Measurements from ENCODE around the gene CCDC33.

DNA sequence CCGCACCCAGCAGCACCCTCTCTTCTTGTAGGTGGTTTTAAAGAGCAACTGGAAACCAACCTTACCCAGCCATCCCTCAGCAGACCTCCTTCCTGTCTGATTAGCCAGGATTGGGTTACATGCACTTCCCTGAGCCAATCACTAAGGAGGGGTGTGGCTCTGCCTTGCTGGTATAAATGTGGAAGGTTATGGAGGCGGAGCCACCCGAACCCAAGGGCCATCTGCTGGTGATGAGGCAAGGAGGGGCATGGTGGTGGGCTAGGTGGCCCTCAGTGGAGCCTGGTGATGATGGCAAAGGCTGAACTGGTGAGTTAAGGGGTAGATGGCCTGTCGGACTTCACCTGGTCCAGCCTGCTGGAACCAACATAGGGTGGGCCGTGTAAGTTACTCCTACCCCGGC, 39.8 kb downstream of the CCDC33 start:
- no peak for TF ChIP-seq YY1 (IDR thresholded peaks at IDR 0.05; ENCODE audit: low read depth)
- TF ChIP-seq, protein P1, sequence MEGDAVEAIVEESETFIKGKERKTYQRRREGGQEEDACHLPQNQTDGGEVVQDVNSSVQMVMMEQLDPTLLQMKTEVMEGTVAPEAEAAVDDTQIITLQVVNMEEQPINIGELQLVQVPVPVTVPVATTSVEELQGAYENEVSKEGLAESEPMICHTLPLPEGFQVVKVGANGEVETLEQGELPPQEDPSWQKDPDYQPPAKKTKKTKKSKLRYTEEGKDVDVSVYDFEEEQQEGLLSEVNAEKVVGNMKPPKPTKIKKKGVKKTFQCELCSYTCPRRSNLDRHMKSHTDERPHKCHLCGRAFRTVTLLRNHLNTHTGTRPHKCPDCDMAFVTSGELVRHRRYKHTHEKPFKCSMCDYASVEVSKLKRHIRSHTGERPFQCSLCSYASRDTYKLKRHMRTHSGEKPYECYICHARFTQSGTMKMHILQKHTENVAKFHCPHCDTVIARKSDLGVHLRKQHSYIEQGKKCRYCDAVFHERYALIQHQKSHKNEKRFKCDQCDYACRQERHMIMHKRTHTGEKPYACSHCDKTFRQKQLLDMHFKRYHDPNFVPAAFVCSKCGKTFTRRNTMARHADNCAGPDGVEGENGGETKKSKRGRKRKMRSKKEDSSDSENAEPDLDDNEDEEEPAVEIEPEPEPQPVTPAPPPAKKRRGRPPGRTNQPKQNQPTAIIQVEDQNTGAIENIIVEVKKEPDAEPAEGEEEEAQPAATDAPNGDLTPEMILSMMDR (IDR thresholded peaks at IDR 0.05) = no peak
- TF ChIP-seq, protein P2, sequence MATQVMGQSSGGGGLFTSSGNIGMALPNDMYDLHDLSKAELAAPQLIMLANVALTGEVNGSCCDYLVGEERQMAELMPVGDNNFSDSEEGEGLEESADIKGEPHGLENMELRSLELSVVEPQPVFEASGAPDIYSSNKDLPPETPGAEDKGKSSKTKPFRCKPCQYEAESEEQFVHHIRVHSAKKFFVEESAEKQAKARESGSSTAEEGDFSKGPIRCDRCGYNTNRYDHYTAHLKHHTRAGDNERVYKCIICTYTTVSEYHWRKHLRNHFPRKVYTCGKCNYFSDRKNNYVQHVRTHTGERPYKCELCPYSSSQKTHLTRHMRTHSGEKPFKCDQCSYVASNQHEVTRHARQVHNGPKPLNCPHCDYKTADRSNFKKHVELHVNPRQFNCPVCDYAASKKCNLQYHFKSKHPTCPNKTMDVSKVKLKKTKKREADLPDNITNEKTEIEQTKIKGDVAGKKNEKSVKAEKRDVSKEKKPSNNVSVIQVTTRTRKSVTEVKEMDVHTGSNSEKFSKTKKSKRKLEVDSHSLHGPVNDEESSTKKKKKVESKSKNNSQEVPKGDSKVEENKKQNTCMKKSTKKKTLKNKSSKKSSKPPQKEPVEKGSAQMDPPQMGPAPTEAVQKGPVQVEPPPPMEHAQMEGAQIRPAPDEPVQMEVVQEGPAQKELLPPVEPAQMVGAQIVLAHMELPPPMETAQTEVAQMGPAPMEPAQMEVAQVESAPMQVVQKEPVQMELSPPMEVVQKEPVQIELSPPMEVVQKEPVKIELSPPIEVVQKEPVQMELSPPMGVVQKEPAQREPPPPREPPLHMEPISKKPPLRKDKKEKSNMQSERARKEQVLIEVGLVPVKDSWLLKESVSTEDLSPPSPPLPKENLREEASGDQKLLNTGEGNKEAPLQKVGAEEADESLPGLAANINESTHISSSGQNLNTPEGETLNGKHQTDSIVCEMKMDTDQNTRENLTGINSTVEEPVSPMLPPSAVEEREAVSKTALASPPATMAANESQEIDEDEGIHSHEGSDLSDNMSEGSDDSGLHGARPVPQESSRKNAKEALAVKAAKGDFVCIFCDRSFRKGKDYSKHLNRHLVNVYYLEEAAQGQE (IDR thresholded peaks at IDR 0.05; ENCODE audit: low read depth, low read length) = no peak
- no peak for TF ChIP-seq RXRA (IDR thresholded peaks at IDR 0.05; ENCODE audit: borderline replicate concordance, low read depth)
- TF ChIP-seq EZH2phosphoT487 (IDR thresholded peaks at IDR 0.05; ENCODE audit: borderline replicate concordance, low read depth) = no peak
- TF ChIP-seq POLR2AphosphoS5 (IDR thresholded peaks at IDR 0.05; ENCODE audit: low read depth, low read length) = no peak
